ENCODE results near the gene TMEM258.

DNA sequence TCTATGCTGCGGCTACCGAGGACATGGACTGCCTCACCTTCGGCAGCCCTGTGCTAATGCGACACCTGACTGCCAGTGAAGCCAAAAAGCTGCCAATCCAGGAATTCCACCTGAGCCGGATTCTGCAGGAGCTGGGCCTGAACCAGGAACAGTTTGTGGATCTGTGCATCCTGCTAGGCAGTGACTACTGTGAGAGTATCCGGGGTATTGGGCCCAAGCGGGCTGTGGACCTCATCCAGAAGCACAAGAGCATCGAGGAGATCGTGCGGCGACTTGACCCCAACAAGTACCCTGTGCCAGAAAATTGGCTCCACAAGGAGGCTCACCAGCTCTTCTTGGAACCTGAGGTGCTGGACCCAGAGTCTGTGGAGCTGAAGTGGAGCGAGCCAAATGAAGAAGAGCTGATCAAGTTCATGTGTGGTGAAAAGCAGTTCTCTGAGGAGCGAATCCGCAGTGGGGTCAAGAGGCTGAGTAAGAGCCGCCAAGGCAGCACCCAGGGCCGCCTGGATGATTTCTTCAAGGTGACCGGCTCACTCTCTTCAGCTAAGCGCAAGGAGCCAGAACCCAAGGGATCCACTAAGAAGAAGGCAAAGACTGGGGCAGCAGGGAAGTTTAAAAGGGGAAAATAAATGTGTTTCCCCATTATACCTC is 3.6 kb upstream of the TMEM258 start:
- TF ChIP-seq TARDBP (IDR thresholded peaks at IDR 0.05) = no peak
- no peak for TF ChIP-seq FOXM1 (IDR thresholded peaks at IDR 0.05; ENCODE audit: borderline replicate concordance)
- TF ChIP-seq SP1 (IDR thresholded peaks at IDR 0.05) = no peak
- TF ChIP-seq LEF1 (IDR thresholded peaks at IDR 0.05; ENCODE audit: borderline replicate concordance) = no peak
- TF ChIP-seq BHLHE40 (IDR thresholded peaks at IDR 0.05; ENCODE audit: borderline replicate concordance) = no peak
- TF ChIP-seq L3MBTL2 (conservative IDR thresholded peaks at IDR 0.05) = no peak
- no peak for TF ChIP-seq SUZ12 (IDR thresholded peaks at IDR 0.05)

All from HEK293T (cell line).